SK-N-SH (cell line): ENCODE measurements around the gene IGFBP7. TPM values are rescaled to one million over a fixed set of nuclear protein-coding genes. Genes with fewer than 3 reads are reported as not detected.

ENCODE experiments used
- CTCF ChIA-PET: fragments of 300-600, 350-600 bp; formaldehyde crosslinking; extraction: SDS; loops from one replicate; lab custom pipeline; 2021; lab: Yijun Ruan, JAX
- POLR2A ChIA-PET: fragments of 350-600 bp; sonication (Branson Sonifier 250); formaldehyde crosslinking; extraction: SDS; loops from one replicate; lab custom pipeline; 2020; ENCODE audit warnings: antibody characterized with exemption, inconsistent platforms; lab: Yijun Ruan, JAX
- DNase-seq: peaks from one replicate; pipeline ENCODE4 v3.0.0; 2012
- H2AFZ ChIP-seq: fragments of 200-600 bp; sonication (generic); 2 replicates; pipeline ENCODE4 v1.8.1; 2016; ENCODE audit warnings: antibody characterized with exemption, mild to moderate bottlenecking, low read depth
- H3F3A ChIP-seq: fragments of 200-600 bp; sonication (generic); replicated peaks from 2 replicates; pipeline ENCODE3; 2016; ENCODE audit warnings: antibody characterized with exemption, mild to moderate bottlenecking; ENCODE audit not compliant: insufficient read depth
- H3K27ac ChIP-seq, 2 experiments: fragments of 200-500 bp in 1 of 2; fragments of 200-600 bp in 1 of 2; sonication (Bioruptor generic) in 1 of 2; sonication (generic), shearing (Covaris generic) in 1 of 2; 2 replicates each; pipeline versions ENCODE4 v1.5.1 to v1.6.1; 2014 to 2016; ENCODE audit warnings: low read depth in 2 of 2, inconsistent platforms in 1 of 2, low read length in 1 of 2, mild to moderate bottlenecking in 1 of 2, mixed read lengths in 1 of 2
- H3K27me3 ChIP-seq: fragments of 200-600 bp; sonication (generic), shearing (Covaris generic); 2 replicates; pipeline ENCODE4 v1.6.1; 2016; ENCODE audit warnings: mixed run types; ENCODE audit not compliant: insufficient read depth
- H3K36me3 ChIP-seq, 2 experiments: fragments of 200-500 bp in 1 of 2; fragments of 200-600 bp in 1 of 2; sonication (Bioruptor generic) in 1 of 2; sonication (generic) in 1 of 2; replicated peaks in 1 of 2; 2 replicates each; pipeline versions ENCODE3 to v1.5.1; 2014 to 2016; ENCODE audit warnings: low read length in 1 of 2, mild to moderate bottlenecking in 1 of 2; ENCODE audit not compliant: insufficient read depth in 2 of 2, control insufficient read depth in 1 of 2
- H3K4me1 ChIP-seq, 2 experiments: fragments of 200-500 bp in 1 of 2; fragments of 200-600 bp in 1 of 2; sonication (Bioruptor generic) in 1 of 2; sonication (generic), shearing (Covaris generic) in 1 of 2; 2 replicates each; pipeline versions ENCODE4 v1.5.1 to v1.6.1; 2014 to 2016; ENCODE audit warnings: low read depth in 1 of 2, low read length in 1 of 2, mixed run types in 1 of 2; ENCODE audit not compliant: insufficient read depth in 2 of 2, control insufficient read depth in 1 of 2
- H3K4me2 ChIP-seq: fragments of 200-600 bp; sonication (generic), shearing (Covaris generic); 2 replicates; pipeline ENCODE4 v1.6.1; 2017; ENCODE audit warnings: mixed run types
- H3K4me3 ChIP-seq, 2 experiments: fragments of 200-500 bp in 1 of 2; fragments of 200-600 bp in 1 of 2; sonication (Bioruptor generic) in 1 of 2; sonication (generic), shearing (Covaris generic) in 1 of 2; 2 replicates each; pipeline versions ENCODE4 v1.5.1 to v1.8.1; 2014 to 2016; ENCODE audit warnings: low read depth in 2 of 2, inconsistent platforms in 1 of 2, low read length in 1 of 2, mild to moderate bottlenecking in 1 of 2, mixed read lengths in 1 of 2, moderate library complexity in 1 of 2
- H3K79me2 ChIP-seq: fragments of 200-600 bp; sonication (generic); 2 replicates; pipeline ENCODE4 v1.8.1; 2017; ENCODE audit warnings: mild to moderate bottlenecking; ENCODE audit not compliant: insufficient read depth
- H3K9ac ChIP-seq: fragments of 200-600 bp; sonication (generic); 2 replicates; pipeline ENCODE4 v1.6.1; 2017; ENCODE audit warnings: mixed run types
- H3K9me2 ChIP-seq: fragments of 200-600 bp; sonication (generic); 2 replicates; pipeline ENCODE4 v1.6.1; 2017; ENCODE audit warnings: mixed run types
- H3K9me3 ChIP-seq: fragments of 200-600 bp; sonication (generic); 2 replicates; pipeline ENCODE4 v1.6.1; 2017; ENCODE audit warnings: mixed run types, mild to moderate bottlenecking, moderate library complexity
- H4K20me1 ChIP-seq: fragments of 200-600 bp; sonication (generic); 2 replicates; pipeline ENCODE4 v1.6.1; 2017; ENCODE audit warnings: mild to moderate bottlenecking, mixed run types; ENCODE audit not compliant: insufficient read depth
- CHD2 ChIP-seq: fragments of 150-350 bp; IDR thresholded peaks from 2 replicates; pipeline ENCODE4 v1.6.1; 2018; ENCODE audit warnings: low read length; ENCODE audit not compliant: partially characterized antibody
- EZH2phosphoT487 ChIP-seq: fragments of 200-600 bp; sonication (generic); IDR thresholded peaks from 2 replicates; pipeline ENCODE4 v1.6.1; 2017; ENCODE audit warnings: low read depth, mixed run types, mild to moderate bottlenecking, antibody characterized with exemption, moderate library complexity, borderline replicate concordance
- GABPA ChIP-seq: IDR thresholded peaks from 2 replicates; pipeline ENCODE4 v1.4.0; 2012; ENCODE audit warnings: low read depth, mild to moderate bottlenecking
- IRF3 ChIP-seq: fragments of 150-350 bp; IDR thresholded peaks from 2 replicates; pipeline ENCODE4 v1.6.1; 2016; ENCODE audit warnings: mild to moderate bottlenecking, low read depth, low read length
- MAX ChIP-seq: IDR thresholded peaks from 2 replicates; pipeline ENCODE4 v1.4.0; 2012; ENCODE audit warnings: low read depth
- MEF2A ChIP-seq: IDR thresholded peaks from 2 replicates; pipeline ENCODE4 v1.4.0; 2012; ENCODE audit warnings: low read depth, borderline replicate concordance
- MXI1 ChIP-seq: IDR thresholded peaks from 2 replicates; pipeline ENCODE4 v1.6.1; 2012; ENCODE audit warnings: mild to moderate bottlenecking, low read depth, low read length, improper control_type of control experiment
- NFIC ChIP-seq: IDR thresholded peaks from 2 replicates; pipeline ENCODE4 v1.4.0; 2012; ENCODE audit warnings: borderline replicate concordance
- POLR2AphosphoS5 ChIP-seq: IDR thresholded peaks from 2 replicates; pipeline ENCODE4 v1.6.1; 2012; ENCODE audit warnings: low read depth, low read length
- RXRA ChIP-seq: IDR thresholded peaks from 2 replicates; pipeline ENCODE4 v1.4.0; 2012; ENCODE audit warnings: low read depth, mild to moderate bottlenecking, borderline replicate concordance
- TAF1 ChIP-seq: IDR thresholded peaks from 2 replicates; pipeline ENCODE4 v1.6.1; 2012; ENCODE audit warnings: low read depth, mild to moderate bottlenecking, low read length, moderate library complexity, borderline replicate concordance
- TEAD4 ChIP-seq: IDR thresholded peaks from 2 replicates; pipeline ENCODE4 v1.4.0; 2012; ENCODE audit warnings: mild to moderate bottlenecking, borderline replicate concordance; ENCODE audit not compliant: insufficient read depth
- WGBS: methylation state at CpG from one replicate; pipeline ENCODE4 v1.1.6; 2017; ENCODE audit warnings: low lambda C conversion rate; 5-methylcytosine and 5-hydroxymethylcytosine counted together
- polyA plus RNA-seq, 3 experiments: library from polyadenylated mRNA; depleted of rRNA; stranded (reverse); fragments of >200 nt; gene quantifications; 2 replicates each; pipeline ENCODE4 v1.2.3, GENCODE V29; 2012

IGFBP7 gene
- polyA plus RNA-seq, 1 of the 3 experiments (the other 2 are of a cell fraction): 0.38 TPM

- Histone ChIP-seq H3K9me2 (no peaks in the 10 kb centered on the region), H3K27me3 (no peaks in the 10 kb centered on the region), H3K4me3 (no peak overlapping the region), H3K4me2 (no peak overlapping the region), H3F3A (peaks cover 46% of the 10 kb centered on the region), H3K79me2 (no peaks in the 10 kb centered on the region), H2AFZ (no peak overlapping the region), H4K20me1 (no peaks in the 10 kb centered on the region), H3K9me3 (no peaks in the 10 kb centered on the region), H3K9ac (no peak overlapping the region), H3K4me1 (peaks cover 8 to 12% of the 10 kb centered on the region in 2 experiments), H3K27ac (no peak overlapping the region), H3K36me3 (no peaks in the 10 kb centered on the region)
- WGBS: 74% methylated on average over 8 of the region's 8 CpGs
- CTCF ChIA-PET: interaction anchor here (0.8 to 0.9 kb wide), 2 partner anchors 12 to 30 kb away, joined by 3 read pairs; no protein-coding TSS in a partner anchor
- POLR2A ChIA-PET: no interaction called here
- no peak for DNase-seq
- TF ChIP-seq EZH2phosphoT487: no peak
- no peak for TF ChIP-seq MXI1
- no peak for TF ChIP-seq POLR2AphosphoS5
- TF ChIP-seq NFIC: no peak
- no peak for TF ChIP-seq RXRA
- no peak for TF ChIP-seq TEAD4
- no peak for TF ChIP-seq MAX
- TF ChIP-seq MEF2A: no peak
- no peak for TF ChIP-seq CHD2
- TF ChIP-seq IRF3: no peak
Observed at GRCh38 chr4:57068237-57068981, 41.8 kb downstream of the IGFBP7 start.

- Histone ChIP-seq H3K36me3 (no peaks in the 10 kb centered on the region), H3K9ac (peak overlapping the region; percentile 45; the same call in 1 of the 2 replicates), H3K4me3 (no peak overlapping the region), H3F3A (peaks cover 50% of the 10 kb centered on the region), H3K79me2 (no peaks in the 10 kb centered on the region), H3K4me2 (peak overlapping the region; percentile 60), H3K27me3 (no peaks in the 10 kb centered on the region), H4K20me1 (no peaks in the 10 kb centered on the region), H3K9me2 (no peaks in the 10 kb centered on the region), H2AFZ (no peak overlapping the region; the same call in 1 of the 2 replicates), H3K27ac (peak overlapping the region; percentile 70 to 92; a peak in 3 of 4 replicates), H3K9me3 (no peaks in the 10 kb centered on the region), H3K4me1 (peaks cover 15 to 17% of the 10 kb centered on the region in 2 experiments)
- 68% methylated on average over 4 of the region's 5 CpGs for WGBS
- no peak for DNase-seq
- no peak for TF ChIP-seq TAF1
- no peak for TF ChIP-seq GABPA
- CTCF ChIA-PET: interaction anchor here (0.9 to 3.5 kb wide), 2 partner anchors 28 to 98 kb away, joined by 4 to 17 read pairs; no protein-coding TSS in a partner anchor
- POLR2A ChIA-PET: no interaction called here
Observed at GRCh38 chr4:57065730-57066482, 44.3 kb downstream of the IGFBP7 start.
